ENCODE results near the gene ZNF664.

DNA sequence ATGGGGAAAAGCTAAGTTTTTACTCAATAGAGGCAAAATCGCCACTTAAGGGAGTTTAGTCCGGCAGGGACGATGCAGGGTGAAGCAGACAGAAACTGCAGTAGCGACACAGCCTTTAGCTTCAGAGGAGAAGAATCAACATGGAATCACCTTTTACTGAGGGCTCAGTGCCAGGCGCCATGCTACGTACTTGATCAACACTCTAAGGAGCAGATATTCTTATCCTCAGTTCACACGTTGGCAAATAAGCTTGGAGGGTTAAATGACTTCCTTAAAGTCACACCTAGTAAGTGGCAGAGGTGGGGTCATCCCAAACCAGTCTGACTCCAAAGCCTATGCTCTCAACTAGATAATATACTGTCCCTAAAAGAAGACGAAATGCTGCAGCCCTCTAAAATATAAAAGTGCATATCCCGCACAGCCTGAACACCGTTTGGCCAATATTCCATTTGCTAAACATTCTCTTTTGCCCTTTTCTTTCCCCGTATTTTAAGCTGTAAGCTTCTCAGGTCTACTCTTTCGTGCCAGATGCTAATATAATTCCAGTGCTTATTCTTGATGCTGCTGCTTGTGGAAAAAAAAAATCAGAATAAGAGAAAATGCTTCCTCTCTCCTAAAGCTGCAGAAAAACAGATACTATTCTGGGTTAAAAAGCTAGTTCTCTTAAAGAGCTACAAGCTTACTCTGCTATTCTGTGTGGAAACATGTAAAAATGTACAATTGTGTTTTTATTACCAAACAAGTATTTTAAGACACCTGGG lies 11.2 kb upstream of the ZNF664 start:
- TF ChIP-seq CTCF (IDR thresholded peaks at IDR 0.05 in 8 of 11, conservative IDR thresholded peaks at IDR 0.05 in 3 of 11) = no peak
- no peak for TF ChIP-seq POLR2A (IDR thresholded peaks at IDR 0.05)

All from spleen (tissue), 7 donors.